Activated naive CD4-positive, alpha-beta T cell treated with anti-CD3 and anti-CD28 coated beads, Interleukin-2, amount 10 ng/mL, durations not matched to agents 7 days and 5 days (primary cell): ENCODE measurements around the gene IFI6.
"Not testable (repeated sequence)": the region's sequence is repeated elsewhere in the genome, so short reads cannot be mapped to it uniquely, and the experiment has no call there.

Experiments
- CTCF ChIA-PET: fragments of 350-600 bp; sonication (Branson Sonifier 250); formaldehyde crosslinking; loops from one replicate; lab custom pipeline; 2021; ENCODE audit warnings: antibody characterized with exemption; lab: Charles Lee
- DNase-seq: peaks from one replicate; pipeline ENCODE4 v3.0.0-alpha.2; 2020
- H3K27ac Mint-ChIP-seq: one replicate; pipeline ENCODE4 v1.8.0; 2021; ENCODE audit warnings: mild to moderate bottlenecking, moderate library complexity, mixed read lengths
- H3K27me3 Mint-ChIP-seq: one replicate; pipeline ENCODE4 v1.8.0; 2021; ENCODE audit warnings: mild to moderate bottlenecking, mixed read lengths
- H3K36me3 Mint-ChIP-seq: one replicate; pipeline ENCODE4 v1.8.0; 2021; ENCODE audit warnings: mixed read lengths
- H3K4me1 Mint-ChIP-seq: one replicate; pipeline ENCODE4 v1.8.0; 2021; ENCODE audit warnings: mixed read lengths
- H3K4me3 Mint-ChIP-seq: one replicate; pipeline ENCODE4 v1.8.0; 2021; ENCODE audit warnings: mild to moderate bottlenecking, moderate library complexity, mixed read lengths
- H3K9me3 Mint-ChIP-seq: one replicate; pipeline ENCODE4 v1.8.0; 2021; ENCODE audit warnings: mixed read lengths

The IFI6 gene

GRCh38 chr1:27635396-27636142 lies 36.4 kb downstream of the IFI6 start:
- peaks cover 37% of the 10 kb centered on the region for H3K27me3 Mint-ChIP-seq
- DNase-seq, result no peak
- peaks cover 65% of the 10 kb centered on the region for H3K4me1 Mint-ChIP-seq
- no peak overlapping the region for H3K27ac Mint-ChIP-seq
- H3K36me3 Mint-ChIP-seq, result no peaks in the 10 kb centered on the region
- no peak overlapping the region for H3K4me3 Mint-ChIP-seq
- CTCF ChIA-PET, result interaction anchor here (0.6 to 0.7 kb wide), 2 partner anchors 26 to 28 kb away, joined by 3 read pairs; no protein-coding TSS in a partner anchor
- no peaks in the 10 kb centered on the region for H3K9me3 Mint-ChIP-seq

- no peak for DNase-seq
- peaks cover 40% of the 10 kb centered on the region for H3K27me3 Mint-ChIP-seq
- H3K4me3 Mint-ChIP-seq, result peak within 1 kb of the TSS; percentile 58
- H3K9me3 Mint-ChIP-seq, result no peaks in the 10 kb centered on the region
- peaks cover 68% of the 10 kb centered on the region for H3K4me1 Mint-ChIP-seq
- CTCF ChIA-PET, result no interaction called here
- no peak within 1 kb of the TSS for H3K27ac Mint-ChIP-seq
- no peaks in the 10 kb centered on the region for H3K36me3 Mint-ChIP-seq
Observed at GRCh38 chr1:27634985-27635367, 37.0 kb downstream of the IFI6 start, which contains the start of gene FGR. TSS of gene FGR (minus strand) at chr1:27635185. CDS start at chr1:27623916, 11,269 bp downstream.

- Mint-ChIP-seq H3K4me3 (peak overlapping the region; percentile 58), H3K9me3 (no peaks in the 10 kb centered on the region), H3K36me3 (no peaks in the 10 kb centered on the region), H3K27ac (no peak overlapping the region), H3K4me1 (peaks cover 72% of the 10 kb centered on the region), H3K27me3 (peaks cover 40% of the 10 kb centered on the region)
- CTCF ChIA-PET, result no interaction called here
- DNase-seq, result peak; percentile 68
Observed at GRCh38 chr1:27634177-27634984, 37.6 kb downstream of the IFI6 start.

DNA sequence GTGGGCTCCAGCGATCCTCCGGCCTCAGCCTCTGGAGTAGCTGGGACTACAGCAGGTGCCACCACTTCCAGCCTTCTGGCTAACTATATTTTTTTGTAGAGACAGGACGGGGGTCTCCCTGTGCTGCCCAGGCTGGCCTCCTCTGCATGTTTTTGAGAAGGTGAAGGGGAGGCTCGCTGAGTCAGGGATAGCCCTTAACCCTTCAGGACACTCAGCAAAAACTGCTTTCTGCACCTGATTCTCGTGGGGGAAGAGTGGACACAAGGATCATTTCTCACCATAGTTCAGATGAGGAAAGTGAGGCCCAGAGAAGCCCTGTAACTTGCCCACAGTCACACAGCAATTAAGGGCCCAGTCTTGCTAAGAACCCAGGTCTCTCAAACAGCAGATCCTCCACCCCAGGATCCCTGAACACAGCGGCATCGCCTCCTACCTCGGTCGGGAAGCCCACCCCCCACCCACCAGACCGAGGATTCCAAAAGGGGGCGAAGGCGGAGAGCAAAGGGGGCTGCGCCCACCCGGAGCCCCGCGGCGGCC lies 38.3 kb downstream of the IFI6 start:
- H3K9me3 Mint-ChIP-seq, result no peaks in the 10 kb centered on the region
- H3K36me3 Mint-ChIP-seq, result no peaks in the 10 kb centered on the region
- peaks cover 43% of the 10 kb centered on the region for H3K27me3 Mint-ChIP-seq
- H3K4me3 Mint-ChIP-seq, result peak overlapping the region; percentile 34
- H3K4me1 Mint-ChIP-seq, result peaks cover 73% of the 10 kb centered on the region
- CTCF ChIA-PET, result interaction anchor here (1.9 kb wide), 1 partner anchor 29 kb away, joined by 7 read pairs; no protein-coding TSS in a partner anchor
- DNase-seq, result no peak
- peak overlapping the region; percentile 62 for H3K27ac Mint-ChIP-seq

- DNase-seq, result no peak
- Mint-ChIP-seq H3K9me3 (no peaks in the 10 kb centered on the region), H3K4me3 (no peak overlapping the region), H3K27me3 (peaks cover 45% of the 10 kb centered on the region), H3K27ac (peak overlapping the region; percentile 62), H3K36me3 (no peaks in the 10 kb centered on the region), H3K4me1 (peaks cover 75% of the 10 kb centered on the region)
- CTCF ChIA-PET, result interaction anchor here (1.9 kb wide), 1 partner anchor 30 kb away, joined by 7 read pairs; no protein-coding TSS in a partner anchor
Observed at GRCh38 chr1:27633298-27633610, 38.7 kb downstream of the IFI6 start.

DNA sequence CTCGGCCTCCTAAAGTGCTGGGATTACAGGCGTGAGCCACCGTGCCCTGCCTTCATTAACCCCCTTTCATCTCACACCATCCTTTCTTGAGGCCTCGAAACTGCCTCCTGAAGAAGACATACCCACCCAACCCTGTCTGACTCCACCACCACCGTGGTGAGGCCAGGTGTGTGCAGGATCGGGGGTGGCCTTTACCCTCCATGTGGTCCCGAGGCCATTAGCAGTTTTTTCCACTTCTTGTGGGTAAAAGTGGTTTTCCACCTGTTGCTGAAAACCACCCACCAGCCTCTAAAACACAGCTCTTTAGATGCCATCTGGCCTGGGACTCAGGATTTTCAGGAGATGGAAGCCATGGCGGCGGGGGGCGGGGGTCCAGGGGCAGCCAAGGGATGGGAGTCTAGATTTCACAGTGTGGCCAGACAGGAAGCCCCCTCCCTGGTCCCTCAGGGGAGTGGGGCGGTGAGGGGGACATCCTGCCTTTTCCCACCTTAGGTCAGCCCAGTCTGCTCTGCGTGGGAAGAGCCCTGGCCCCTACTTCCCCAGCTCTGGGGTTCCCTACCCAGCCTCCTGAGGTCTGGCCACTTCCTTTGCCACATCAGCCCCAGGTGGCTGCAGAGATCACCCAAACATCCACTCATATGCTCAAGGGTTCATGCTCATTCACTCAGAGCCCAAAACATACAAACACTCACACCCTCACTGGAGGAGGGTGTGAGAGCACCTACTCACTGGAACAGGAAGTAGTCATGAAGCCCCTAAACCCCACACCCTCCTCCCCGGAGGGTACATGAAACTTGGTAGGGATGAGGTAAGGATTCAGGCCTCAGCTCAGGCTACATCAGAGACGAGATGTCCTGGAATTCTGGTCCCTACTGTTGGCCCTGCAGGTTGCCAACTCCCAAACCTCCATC lies 39.4 kb downstream of the IFI6 start:
- DNase-seq, result peak; percentile 57
- CTCF ChIA-PET, result interaction anchor here (0.8 to 1.9 kb wide), 3 partner anchors 23 to 30 kb away, joined by 3 to 7 read pairs (median 5); no protein-coding TSS in a partner anchor
- Mint-ChIP-seq H3K9me3 (no peaks in the 10 kb centered on the region), H3K4me1 (peaks cover 71% of the 10 kb centered on the region), H3K36me3 (no peaks in the 10 kb centered on the region), H3K27me3 (peaks cover 45% of the 10 kb centered on the region), H3K27ac (peak overlapping the region; percentile 15), H3K4me3 (peak overlapping the region; percentile 1)

DNA sequence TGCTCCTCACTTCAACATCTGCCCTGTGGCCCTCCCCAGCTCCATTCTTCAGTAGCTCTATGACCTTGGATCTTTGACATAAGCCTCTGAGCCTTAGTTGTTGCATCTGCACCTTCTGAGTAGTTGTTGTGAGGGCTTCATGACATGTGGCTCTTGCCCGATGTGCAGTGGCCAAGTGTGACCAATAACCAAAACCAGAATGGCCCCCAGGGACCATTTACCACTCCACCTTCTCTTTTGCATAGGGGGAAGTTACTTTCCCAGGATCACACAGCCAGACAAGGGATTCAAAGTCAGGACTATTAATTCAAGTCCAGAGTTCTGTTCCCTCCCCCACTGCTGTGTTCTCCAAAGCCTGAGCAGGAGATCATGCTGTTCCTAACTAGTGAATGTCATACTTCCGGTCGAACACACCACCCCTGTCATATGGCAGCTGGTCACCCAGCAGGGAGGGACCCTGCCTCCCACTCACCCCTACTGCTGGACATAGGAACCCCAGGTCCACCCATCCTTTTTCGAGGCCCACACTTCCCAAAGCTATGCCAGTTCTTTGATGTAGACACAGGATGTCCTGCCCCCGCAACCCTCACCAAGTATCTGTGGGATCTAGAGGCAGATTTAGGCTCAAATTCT lies 41.0 kb downstream of the IFI6 start:
- Mint-ChIP-seq H3K36me3 (no peaks in the 10 kb centered on the region), H3K27ac (no peak overlapping the region), H3K27me3 (peaks cover 45% of the 10 kb centered on the region), H3K9me3 (no peaks in the 10 kb centered on the region), H3K4me3 (no peak overlapping the region), H3K4me1 (peaks cover 64% of the 10 kb centered on the region)
- CTCF ChIA-PET, result interaction anchor here (0.9 to 1.4 kb wide), 5 partner anchors 15 to 74 kb away, joined by 3 to 6 read pairs (median 3); no protein-coding TSS in a partner anchor
- DNase-seq, result no peak

DNA sequence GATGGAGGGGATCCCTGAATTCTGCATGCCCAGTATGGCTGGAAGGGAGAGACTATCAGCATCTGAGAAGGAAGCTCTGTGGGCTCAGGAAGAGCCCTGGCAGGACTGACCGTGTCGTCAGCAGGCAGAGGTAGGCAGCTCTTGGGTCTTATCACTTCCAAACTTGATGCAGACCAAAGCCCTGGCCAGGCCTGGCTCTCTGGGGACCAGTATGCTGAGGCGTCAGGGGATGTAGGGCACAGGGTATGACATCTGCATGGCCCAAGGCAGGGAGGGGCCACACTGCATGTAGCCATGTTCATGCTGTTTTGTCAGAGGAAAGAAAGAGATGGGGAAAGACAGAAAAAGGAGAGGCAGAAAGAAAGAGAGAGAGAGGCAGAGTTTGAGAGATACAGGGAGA lies 43.3 kb downstream of the IFI6 start:
- no peak overlapping the region for H3K27ac Mint-ChIP-seq
- peaks cover 32% of the 10 kb centered on the region for H3K27me3 Mint-ChIP-seq
- CTCF ChIA-PET, result interaction anchor here (0.7 to 2.5 kb wide), 8 partner anchors 13 to 318 kb away, joined by 3 to 14 read pairs (median 3); no protein-coding TSS in a partner anchor
- no peaks in the 10 kb centered on the region for H3K36me3 Mint-ChIP-seq
- no peaks in the 10 kb centered on the region for H3K9me3 Mint-ChIP-seq
- no peak overlapping the region for H3K4me3 Mint-ChIP-seq
- H3K4me1 Mint-ChIP-seq, result peaks cover 54% of the 10 kb centered on the region
- no peak for DNase-seq

- Mint-ChIP-seq H3K27me3 (peaks cover 33% of the 10 kb centered on the region), H3K4me1 (peaks cover 44% of the 10 kb centered on the region)
- not testable (repeated sequence) for H3K36me3 Mint-ChIP-seq, H3K4me3 Mint-ChIP-seq, H3K27ac Mint-ChIP-seq, DNase-seq, H3K9me3 Mint-ChIP-seq
- CTCF ChIA-PET, result interaction anchor here (1.2 to 2.5 kb wide), 4 partner anchors 12 to 225 kb away, joined by 3 to 14 read pairs (median 4); no protein-coding TSS in a partner anchor
Observed at GRCh38 chr1:27627733-27628132, 44.3 kb downstream of the IFI6 start.

DNA sequence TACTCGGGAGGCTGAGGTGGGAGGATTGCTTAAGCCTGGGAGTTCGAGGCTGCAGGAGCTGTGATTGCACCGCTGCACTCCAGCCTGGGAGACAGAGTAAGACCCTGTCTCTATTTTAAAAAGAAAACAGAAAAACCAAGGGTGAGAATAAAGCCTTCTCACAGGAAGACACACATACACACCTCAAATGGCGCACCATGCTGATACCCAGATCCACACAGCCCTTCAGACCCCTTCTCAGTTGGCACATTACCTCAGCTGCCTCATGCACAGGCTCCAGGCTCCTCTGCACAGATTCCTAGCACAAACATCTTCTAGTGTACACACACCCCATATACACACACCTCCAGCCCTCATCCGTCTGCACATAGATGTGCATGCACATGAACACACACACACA lies 44.9 kb downstream of the IFI6 start:
- H3K4me3 Mint-ChIP-seq, result no peak overlapping the region
- H3K9me3 Mint-ChIP-seq, result no peaks in the 10 kb centered on the region
- no peak for DNase-seq
- H3K27me3 Mint-ChIP-seq, result peaks cover 32% of the 10 kb centered on the region
- peaks cover 39% of the 10 kb centered on the region for H3K4me1 Mint-ChIP-seq
- H3K27ac Mint-ChIP-seq, result no peak overlapping the region
- CTCF ChIA-PET, result no interaction called here
- H3K36me3 Mint-ChIP-seq, result no peaks in the 10 kb centered on the region

- H3K27me3 Mint-ChIP-seq, result peaks cover 32% of the 10 kb centered on the region
- no peaks in the 10 kb centered on the region for H3K36me3 Mint-ChIP-seq
- H3K9me3 Mint-ChIP-seq, result no peaks in the 10 kb centered on the region
- CTCF ChIA-PET, result no interaction called here
- peaks cover 31% of the 10 kb centered on the region for H3K4me1 Mint-ChIP-seq
- no peak for DNase-seq
- no peak overlapping the region for H3K4me3 Mint-ChIP-seq
- no peak overlapping the region for H3K27ac Mint-ChIP-seq
Observed at GRCh38 chr1:27626031-27626935, 45.7 kb downstream of the IFI6 start.

- DNase-seq, result no peak
- no peak overlapping the region for H3K4me3 Mint-ChIP-seq
- no peaks in the 10 kb centered on the region for H3K9me3 Mint-ChIP-seq
- CTCF ChIA-PET, result interaction anchor here (0.9 to 1.0 kb wide), 2 partner anchors 14 to 20 kb away, joined by 4 read pairs; no protein-coding TSS in a partner anchor
- H3K4me1 Mint-ChIP-seq, result peaks cover 22% of the 10 kb centered on the region
- no peak overlapping the region for H3K27ac Mint-ChIP-seq
- H3K36me3 Mint-ChIP-seq, result no peaks in the 10 kb centered on the region
- peaks cover 22% of the 10 kb centered on the region for H3K27me3 Mint-ChIP-seq
Observed at GRCh38 chr1:27624467-27625178, 47.4 kb downstream of the IFI6 start.
